ENCODE data around the gene ZNF644. TPM values are rescaled to one million over a fixed set of nuclear protein-coding genes. Genes with fewer than 3 reads are reported as not detected.

ZNF644 gene
- total RNA-seq, 1 experiment from 2014 or later: 39.6 TPM

- DNase-seq (no peak), ATAC-seq (no peak)
- peaks cover 18% of the 10 kb centered on the region for H3K36me3 ChIP-seq (ENCODE audit: low read depth, low read length)
- TF ChIP-seq EZH2phosphoT487 (IDR thresholded peaks at IDR 0.05; ENCODE audit: borderline replicate concordance, low read length) (no peak), CTCF (conservative IDR thresholded peaks at IDR 0.05; ENCODE audit: low read depth, low read length) (no peak), EZH2 (IDR thresholded peaks at IDR 0.05; ENCODE audit: low read length, unreplicated experiment) (no peak)
- H4K20me1 ChIP-seq (ENCODE audit: low read length): peaks cover 59% of the 10 kb centered on the region
- no peaks in the 10 kb centered on the region for H3K9me2 ChIP-seq (replicated peaks; ENCODE audit: low read length)
- no peaks in the 10 kb centered on the region for H3K27me3 ChIP-seq (ENCODE audit: low read length)
- H3K9me3 ChIP-seq (ENCODE audit: low read length): no peaks in the 10 kb centered on the region
- no peak overlapping the region for H3K9ac ChIP-seq (ENCODE audit: low read length)
- ChIA-PET CTCF (no interaction called here), POLR2A (ENCODE audit: unreplicated experiment) (no interaction called here)
- peaks cover 96% of the 10 kb centered on the region for H3K79me2 ChIP-seq (ENCODE audit: low read length)
- no peaks in the 10 kb centered on the region for H3F3A ChIP-seq (ENCODE audit: low read length, unreplicated experiment)
- no peak overlapping the region for H2AFZ ChIP-seq (ENCODE audit: low read length)
- intact Hi-C loops (cut with micrococcal nuclease): no loop called here
- H3K4me1 ChIP-seq (ENCODE audit: insufficient read depth, low read length): peaks cover 31% of the 10 kb centered on the region
- H3K27ac ChIP-seq (ENCODE audit: low read length): no peak overlapping the region
- no peak overlapping the region for H3K4me3 ChIP-seq (ENCODE audit: low read length)
- H3K4me2 ChIP-seq (ENCODE audit: low read length): no peak overlapping the region
- BruUV-seq (replicated peaks): no TSS peak
Observed at GRCh38 chr1:90955769-90956168, 66.1 kb downstream of the ZNF644 start.

DNA sequence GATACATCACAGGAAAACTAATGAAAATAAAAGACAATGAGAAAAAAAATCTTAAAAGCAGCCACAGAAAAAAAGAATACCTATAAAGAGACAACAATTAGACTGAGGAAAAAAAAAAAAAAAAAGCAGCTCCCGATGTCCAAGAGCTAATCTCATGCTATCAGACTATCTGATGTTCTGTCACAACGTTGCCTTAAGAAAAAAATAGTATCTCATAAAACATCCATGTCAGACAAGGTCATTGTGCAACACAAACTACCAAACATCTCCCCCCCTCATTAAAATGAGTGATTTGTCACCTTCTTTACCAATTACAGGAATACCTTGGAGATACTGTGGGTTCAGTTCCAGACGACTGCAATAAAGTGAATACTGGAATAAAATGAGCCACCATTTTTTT is 68.9 kb downstream of the ZNF644 start:
- Histone ChIP-seq H3K9me2 (replicated peaks; ENCODE audit: low read length) (no peaks in the 10 kb centered on the region), H3K79me2 (ENCODE audit: low read length) (peaks cover 88% of the 10 kb centered on the region), H3K27ac (ENCODE audit: low read length) (no peak overlapping the region), H2AFZ (ENCODE audit: low read length) (no peak overlapping the region), H3K4me2 (ENCODE audit: low read length) (no peak overlapping the region), H3K4me3 (ENCODE audit: low read length) (no peak overlapping the region), H3K27me3 (ENCODE audit: low read length) (no peaks in the 10 kb centered on the region), H3F3A (ENCODE audit: low read length, unreplicated experiment) (no peaks in the 10 kb centered on the region), H4K20me1 (ENCODE audit: low read length) (peaks cover 56% of the 10 kb centered on the region), H3K4me1 (ENCODE audit: insufficient read depth, low read length) (peaks cover 13% of the 10 kb centered on the region; the same call in 1 of the 2 replicates), H3K9ac (ENCODE audit: low read length) (no peak overlapping the region), H3K36me3 (ENCODE audit: low read depth, low read length) (peaks cover 18% of the 10 kb centered on the region), H3K9me3 (ENCODE audit: low read length) (no peaks in the 10 kb centered on the region)
- POLR2A ChIA-PET (ENCODE audit: unreplicated experiment): no interaction called here
- TF ChIP-seq CTCF (conservative IDR thresholded peaks at IDR 0.05; ENCODE audit: low read depth, low read length) (no peak), EZH2phosphoT487 (IDR thresholded peaks at IDR 0.05; ENCODE audit: borderline replicate concordance, low read length) (no peak), EZH2 (IDR thresholded peaks at IDR 0.05; ENCODE audit: low read length, unreplicated experiment) (no peak)
- intact Hi-C loops (cut with micrococcal nuclease): no loop called here
- CTCF ChIA-PET: no interaction called here
- no peak for DNase-seq
- BruUV-seq (replicated peaks): no TSS peak
- ATAC-seq: no peak

DNA sequence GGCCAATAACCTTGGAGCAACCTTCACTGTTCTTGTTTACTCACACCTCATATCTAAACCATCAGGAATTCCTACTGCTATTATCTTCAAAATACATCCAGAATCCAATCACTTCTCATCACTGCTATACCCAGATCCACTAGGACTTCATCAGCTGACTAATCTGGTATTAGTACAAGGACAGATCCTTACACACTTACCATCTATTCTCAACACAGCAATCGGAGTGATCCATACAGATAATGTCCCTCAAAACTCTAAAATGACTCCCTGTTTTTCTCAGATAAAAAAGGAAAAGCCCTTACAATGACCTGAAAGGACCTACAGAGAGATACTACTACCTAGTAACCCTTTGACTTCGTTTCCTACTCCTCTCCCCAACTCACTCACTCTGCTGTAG is 70.8 kb downstream of the ZNF644 start:
- H3K9me2 ChIP-seq (replicated peaks; ENCODE audit: low read length): no peaks in the 10 kb centered on the region
- no peak for ATAC-seq
- peaks cover 46% of the 10 kb centered on the region for H4K20me1 ChIP-seq (ENCODE audit: low read length)
- H3K9me3 ChIP-seq (ENCODE audit: low read length): no peaks in the 10 kb centered on the region
- H3K4me1 ChIP-seq (ENCODE audit: insufficient read depth, low read length): peaks cover 6% of the 10 kb centered on the region; the same call in 1 of the 2 replicates
- H3K9ac ChIP-seq (ENCODE audit: low read length): no peak overlapping the region
- peaks cover 12% of the 10 kb centered on the region for H3K36me3 ChIP-seq (ENCODE audit: low read depth, low read length)
- BruUV-seq (replicated peaks): no TSS peak
- H3F3A ChIP-seq (ENCODE audit: low read length, unreplicated experiment): no peaks in the 10 kb centered on the region
- CTCF ChIA-PET: no interaction called here
- H3K27ac ChIP-seq (ENCODE audit: low read length): no peak overlapping the region
- H2AFZ ChIP-seq (ENCODE audit: low read length): no peak overlapping the region
- H3K27me3 ChIP-seq (ENCODE audit: low read length): no peaks in the 10 kb centered on the region
- no peak for TF ChIP-seq EZH2 (IDR thresholded peaks at IDR 0.05; ENCODE audit: low read length, unreplicated experiment)
- TF ChIP-seq CTCF (conservative IDR thresholded peaks at IDR 0.05; ENCODE audit: low read depth, low read length): no peak
- TF ChIP-seq EZH2phosphoT487 (IDR thresholded peaks at IDR 0.05; ENCODE audit: borderline replicate concordance, low read length): no peak
- peaks cover 85% of the 10 kb centered on the region for H3K79me2 ChIP-seq (ENCODE audit: low read length)
- no peak for DNase-seq
- intact Hi-C loops (cut with micrococcal nuclease): no loop called here
- H3K4me2 ChIP-seq (ENCODE audit: low read length): no peak overlapping the region
- no peak overlapping the region for H3K4me3 ChIP-seq (ENCODE audit: low read length)
- POLR2A ChIA-PET (ENCODE audit: unreplicated experiment): no interaction called here

Data from PC-3 (cell line).